HL-60/S4 (cell line): Measurements from ENCODE around the gene COL4A2.

Source experiments
- in situ Hi-C: fragments of 300-500 bp; cut with MboI; formaldehyde crosslinking; loops from 2 replicates; pipeline ENCODE4 v1.14.3; 2022; ENCODE audit warnings: low sequenced_read_pairs

Gene COL4A2

DNA sequence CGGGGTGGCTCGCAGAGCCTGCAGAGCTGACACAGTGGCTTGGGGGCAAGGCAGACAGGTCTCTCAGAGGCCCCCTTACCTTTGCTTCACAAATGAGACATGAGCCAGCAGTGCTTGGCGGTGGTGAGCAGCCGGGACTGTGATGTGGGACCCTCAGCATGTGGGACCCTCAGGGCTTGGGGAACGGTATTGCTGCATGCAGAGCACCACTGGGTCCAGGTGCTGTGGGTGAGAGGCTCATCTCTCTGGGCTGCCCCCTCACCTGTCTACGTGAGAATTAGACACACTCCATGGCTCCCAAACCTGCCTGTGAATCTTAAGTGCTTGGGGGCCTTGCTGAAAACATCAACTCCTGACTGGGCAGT lies 106.6 kb downstream of the COL4A2 start:
- in situ Hi-C loops: no loop called here

DNA sequence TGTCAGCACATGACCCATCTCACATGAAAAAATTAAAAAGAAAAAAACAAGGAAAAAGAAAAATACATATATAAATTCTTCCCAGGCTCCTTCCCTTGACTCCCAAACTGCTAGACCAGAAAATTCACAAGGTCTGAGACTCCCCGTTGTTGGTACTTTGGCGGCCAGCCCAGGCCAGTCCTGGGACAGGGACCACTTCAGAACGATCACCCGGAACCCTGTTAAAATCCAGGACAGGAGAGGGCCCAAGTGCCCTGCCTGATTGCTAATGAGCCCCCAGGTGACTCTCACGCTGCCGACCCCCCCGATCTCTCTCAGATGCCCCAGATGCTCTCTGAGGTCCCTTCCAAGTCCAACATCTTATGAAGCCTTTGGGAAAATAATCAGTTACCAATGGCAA lies 107.2 kb downstream of the COL4A2 start:
- in situ Hi-C loops: no loop called here

DNA sequence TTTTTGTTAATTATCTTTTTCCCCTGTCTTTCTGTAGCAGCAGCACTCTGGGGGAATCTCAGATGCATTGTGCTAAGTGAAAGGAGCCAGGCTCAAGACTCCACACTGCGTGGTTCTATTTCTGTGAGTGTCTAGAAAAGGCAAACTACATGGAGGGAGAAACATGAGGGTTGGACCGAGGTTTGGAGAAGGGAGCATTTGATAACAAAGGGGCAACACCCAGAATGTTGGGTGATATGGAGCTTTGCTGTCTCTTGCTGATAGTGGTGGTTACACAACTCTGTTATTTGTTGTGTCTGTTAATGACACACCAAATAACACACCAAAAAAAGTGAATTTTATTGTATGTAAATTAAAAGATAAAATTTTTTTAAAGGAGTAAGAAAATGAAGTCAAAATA lies 107.8 kb downstream of the COL4A2 start:
- in situ Hi-C loops: no loop called here

DNA sequence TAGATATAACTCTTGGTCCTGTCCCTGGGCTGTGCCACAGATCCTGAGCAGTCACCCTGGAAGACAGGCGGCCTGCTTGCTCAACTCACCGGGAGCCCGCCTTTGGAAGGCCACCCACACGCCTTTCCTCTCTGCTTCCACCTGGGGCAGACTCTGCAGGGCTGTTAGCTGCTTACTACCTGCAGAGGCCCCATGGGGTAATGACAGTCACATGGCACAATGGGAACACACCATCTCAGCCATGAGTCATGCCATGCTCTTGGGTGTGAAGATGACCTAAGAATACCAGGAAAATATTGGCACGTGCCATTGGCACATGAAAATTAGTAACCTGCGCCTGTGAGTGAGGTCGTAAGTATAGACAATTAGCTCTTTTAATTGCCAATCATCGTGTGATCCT lies 108.6 kb downstream of the COL4A2 start:
- in situ Hi-C loops: no loop called here

DNA sequence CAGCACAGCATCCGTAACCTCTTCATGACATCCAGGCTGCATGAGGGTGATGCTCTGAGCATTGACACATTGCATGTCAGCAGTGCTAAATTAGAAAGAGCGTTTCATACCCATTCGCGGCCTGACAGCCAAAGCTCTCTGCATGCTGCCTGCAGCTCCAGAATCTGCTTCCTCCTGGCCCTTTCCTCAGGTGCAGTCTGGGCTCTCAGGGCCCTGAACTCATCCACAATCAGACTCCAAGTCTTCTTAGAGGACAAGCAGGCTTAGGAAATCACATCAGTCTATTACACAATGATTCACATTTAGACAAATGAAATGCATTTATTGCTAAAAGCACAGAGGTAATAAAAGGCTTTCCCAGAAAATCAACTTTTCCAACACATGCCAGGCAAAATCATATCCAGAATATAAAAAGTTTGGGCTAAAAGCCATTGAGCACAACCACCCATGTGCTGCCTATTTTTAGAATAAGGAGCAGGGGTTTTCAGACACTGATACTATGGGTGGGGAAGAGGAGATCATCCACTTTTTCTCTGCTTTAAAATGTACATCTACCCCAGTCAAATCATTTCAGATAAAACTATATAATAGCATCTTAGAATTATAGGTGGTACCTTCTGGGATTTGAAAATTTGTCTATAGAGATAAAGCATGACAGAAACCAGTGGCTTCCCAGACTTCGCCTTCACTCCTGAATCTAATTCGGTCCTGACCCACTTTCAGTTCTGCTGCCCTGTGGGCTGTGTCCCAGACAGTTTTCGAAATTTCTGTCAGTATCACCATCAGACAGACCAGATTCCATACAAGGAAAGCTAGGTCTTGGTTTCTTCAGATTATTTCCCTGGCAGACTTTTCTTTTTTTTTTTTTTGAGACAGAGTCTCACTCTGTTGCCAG lies 109.3 kb downstream of the COL4A2 start:
- in situ Hi-C loops: no loop called here

DNA sequence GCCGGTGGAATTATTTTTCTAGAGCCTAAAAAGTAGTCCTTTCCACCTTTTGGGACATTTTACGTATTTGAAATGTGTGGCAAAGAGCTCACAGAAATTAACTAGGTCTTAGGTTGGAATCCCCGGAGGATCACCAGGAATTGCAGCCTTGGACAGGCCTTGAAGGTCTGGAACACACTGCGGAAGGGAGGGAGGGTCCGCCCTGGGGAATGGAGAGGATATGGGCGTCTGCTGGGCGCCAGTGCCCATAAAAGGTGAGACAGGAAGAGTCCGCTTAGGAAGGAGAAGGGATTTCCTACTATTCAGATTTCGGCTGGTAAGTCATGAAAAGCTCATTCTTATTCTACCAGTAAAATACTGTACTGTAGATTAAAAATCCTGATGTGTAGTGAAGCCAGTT lies 111.9 kb downstream of the COL4A2 start:
- in situ Hi-C loops: no loop called here

DNA sequence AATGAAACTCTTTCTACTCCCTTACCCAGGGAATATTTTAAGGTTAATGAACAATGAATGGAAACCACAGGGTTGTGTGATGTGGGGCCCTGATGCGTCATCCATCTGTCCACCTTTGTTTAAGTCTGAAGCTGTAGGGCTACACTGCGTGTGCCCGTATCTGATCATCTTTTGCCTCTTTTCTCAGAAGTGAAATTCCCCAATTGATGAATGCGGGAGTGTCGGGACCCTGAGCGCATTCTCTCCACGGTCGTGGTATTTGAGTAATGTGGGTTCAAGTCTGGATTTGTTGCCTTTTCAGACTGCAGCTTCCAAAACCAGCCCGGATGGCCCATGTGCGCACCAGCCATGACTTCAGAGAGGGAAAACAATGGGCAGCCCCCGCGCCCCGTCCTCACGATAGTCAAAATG lies 112.3 kb downstream of the COL4A2 start:
- in situ Hi-C loops: no loop called here

DNA sequence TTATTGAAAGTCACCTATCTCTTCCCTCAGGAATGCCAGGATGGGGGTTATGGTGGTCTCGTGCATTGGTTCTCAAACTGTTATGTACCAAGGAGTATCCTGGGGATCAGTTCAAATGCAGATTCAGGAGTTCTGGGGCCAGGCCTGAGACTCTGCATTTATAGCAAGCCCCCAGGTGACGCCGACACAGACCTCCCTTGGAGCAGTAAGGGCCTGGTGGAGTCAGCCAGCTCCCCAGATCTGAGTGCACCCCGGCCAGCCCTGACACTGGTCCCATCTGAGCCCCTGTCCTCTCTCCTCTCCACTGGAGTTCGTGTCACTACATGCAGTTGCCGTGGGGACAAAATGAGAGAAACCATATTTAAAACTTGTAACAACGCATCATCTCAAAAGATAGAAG lies 112.9 kb downstream of the COL4A2 start:
- in situ Hi-C loops: no loop called here

DNA sequence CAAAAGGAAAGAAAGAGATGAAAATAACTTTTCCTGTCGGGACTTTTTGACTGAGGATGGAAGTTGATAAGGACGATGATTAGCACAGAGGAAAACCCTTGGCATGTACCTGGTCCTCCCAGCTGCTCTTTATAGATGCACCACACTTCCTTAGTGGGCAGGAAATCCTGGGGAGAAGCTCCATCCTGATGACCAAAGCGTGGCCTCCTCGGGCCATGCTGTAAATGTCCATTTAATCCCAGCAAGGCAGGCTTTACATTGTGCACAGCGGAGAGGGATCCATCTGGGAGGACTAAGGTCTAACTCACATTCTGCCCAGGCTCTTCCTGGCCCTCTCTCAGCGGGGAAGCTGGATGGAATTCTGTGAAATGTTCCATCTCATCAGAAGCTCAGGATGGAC lies 113.5 kb downstream of the COL4A2 start:
- in situ Hi-C loops: no loop called here

DNA sequence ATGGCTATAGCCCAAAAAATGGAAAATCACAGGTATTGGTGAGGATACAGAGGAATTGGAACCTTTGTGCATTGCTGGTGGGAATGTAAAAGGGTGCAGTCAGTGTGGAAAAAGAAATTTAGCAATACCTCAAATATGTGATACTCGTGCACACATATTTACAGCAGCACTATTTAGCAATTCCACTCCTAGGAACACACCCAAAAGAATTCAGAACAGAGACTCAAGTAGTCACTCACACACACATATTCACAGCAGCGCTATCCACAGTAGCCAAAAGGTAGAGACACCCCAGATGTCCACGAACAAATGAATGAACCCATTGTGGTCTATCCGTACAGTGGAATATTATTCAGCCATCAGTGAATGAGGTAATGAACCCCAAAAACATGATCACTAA lies 114.0 kb downstream of the COL4A2 start:
- in situ Hi-C loops: no loop called here

DNA sequence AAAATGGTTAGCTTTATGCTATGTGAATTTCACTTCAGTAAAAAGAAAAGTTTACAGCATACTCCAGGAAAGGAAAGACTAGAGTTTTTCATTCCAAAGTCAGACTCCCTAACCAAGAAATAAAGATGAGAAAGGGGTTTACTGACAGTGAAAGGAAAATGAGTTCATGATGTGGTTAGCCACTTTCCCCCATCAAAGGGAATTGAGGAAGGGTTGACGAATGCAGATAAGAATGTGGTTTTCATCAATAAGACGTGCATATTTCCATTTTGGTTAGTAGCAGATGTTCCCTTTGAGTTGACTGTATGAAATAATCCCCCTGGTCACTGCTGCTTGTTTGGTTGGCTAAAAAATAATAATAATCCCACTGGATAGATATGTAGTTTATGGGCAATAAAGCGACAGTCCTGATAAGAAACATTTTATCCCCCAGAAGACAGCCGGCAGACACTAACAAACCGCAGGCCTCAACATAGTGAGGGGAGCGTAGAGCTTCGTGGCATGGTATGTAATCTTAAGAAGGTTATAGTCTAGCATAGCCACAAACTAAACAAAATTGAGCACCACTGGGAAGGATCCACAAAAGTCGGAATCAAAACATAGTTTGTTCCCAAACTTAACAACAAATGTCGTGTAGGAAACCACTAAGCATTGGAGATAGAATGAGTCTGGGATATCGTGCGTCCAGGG lies 114.8 kb downstream of the COL4A2 start:
- in situ Hi-C loops: no loop called here

DNA sequence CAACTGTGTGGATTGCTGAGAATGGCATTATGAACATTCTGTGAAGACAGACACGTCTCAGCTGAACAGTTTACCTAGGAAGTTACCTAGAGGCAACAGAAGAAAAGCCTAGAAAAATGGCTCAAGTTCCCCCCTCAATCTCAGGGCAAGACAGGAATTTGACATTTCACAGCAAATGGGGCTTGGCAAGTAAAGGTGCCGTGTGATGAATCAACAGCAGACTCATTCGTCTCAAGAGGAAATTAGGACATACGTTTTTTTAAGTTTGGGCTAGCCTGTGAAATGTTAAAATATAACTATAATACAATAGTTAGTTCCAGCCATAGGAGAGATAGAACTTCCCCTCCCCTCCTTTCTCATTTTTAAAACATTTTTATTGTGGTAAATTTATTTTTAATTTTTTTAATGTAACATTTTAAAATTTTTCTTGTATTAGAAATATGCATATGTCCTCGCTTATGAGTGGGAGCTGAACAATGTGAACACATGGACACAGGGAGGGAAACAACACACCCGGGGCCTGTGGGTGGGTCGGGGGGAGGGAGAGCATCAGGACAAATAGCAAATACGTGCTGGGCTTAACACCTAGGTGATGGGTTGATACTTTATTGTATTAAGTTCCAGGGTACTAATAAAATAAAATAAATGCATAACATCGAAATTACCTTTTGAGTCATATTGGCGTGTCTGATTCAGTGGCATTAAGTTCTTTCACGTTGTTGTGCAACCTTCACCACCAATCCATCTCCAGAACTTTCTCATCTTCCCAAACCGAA lies 116.0 kb downstream of the COL4A2 start:
- in situ Hi-C loops: no loop called here

DNA sequence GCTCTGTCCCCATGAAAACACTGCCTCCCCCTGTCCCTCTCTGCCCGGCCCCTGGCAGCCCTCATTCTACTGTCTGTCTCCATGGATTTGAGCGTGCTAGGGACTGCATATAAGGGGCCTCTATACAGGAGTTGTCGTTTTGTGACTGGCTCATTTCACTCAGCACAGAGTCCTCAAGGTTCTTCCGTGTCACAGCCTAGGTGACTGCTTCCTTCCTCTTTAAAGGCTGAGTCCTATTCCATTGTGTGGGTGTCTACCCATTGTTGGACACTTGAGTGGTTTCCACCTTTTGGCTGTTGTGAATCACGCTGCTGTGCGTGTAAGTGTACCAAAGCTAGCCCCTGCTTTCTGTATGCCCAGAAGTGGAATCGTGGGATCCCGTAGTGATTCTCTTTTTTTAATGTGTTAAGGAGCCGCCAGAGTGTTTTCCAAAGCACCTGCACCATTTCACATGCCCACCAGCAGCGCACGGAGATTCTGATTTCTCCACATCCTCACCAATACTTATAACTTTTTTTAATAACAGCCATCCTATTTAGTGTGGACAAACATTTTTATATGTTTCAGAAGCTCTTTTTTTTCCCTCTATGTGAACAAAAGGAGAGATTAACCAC lies 116.7 kb downstream of the COL4A2 start:
- in situ Hi-C loops: no loop called here

DNA sequence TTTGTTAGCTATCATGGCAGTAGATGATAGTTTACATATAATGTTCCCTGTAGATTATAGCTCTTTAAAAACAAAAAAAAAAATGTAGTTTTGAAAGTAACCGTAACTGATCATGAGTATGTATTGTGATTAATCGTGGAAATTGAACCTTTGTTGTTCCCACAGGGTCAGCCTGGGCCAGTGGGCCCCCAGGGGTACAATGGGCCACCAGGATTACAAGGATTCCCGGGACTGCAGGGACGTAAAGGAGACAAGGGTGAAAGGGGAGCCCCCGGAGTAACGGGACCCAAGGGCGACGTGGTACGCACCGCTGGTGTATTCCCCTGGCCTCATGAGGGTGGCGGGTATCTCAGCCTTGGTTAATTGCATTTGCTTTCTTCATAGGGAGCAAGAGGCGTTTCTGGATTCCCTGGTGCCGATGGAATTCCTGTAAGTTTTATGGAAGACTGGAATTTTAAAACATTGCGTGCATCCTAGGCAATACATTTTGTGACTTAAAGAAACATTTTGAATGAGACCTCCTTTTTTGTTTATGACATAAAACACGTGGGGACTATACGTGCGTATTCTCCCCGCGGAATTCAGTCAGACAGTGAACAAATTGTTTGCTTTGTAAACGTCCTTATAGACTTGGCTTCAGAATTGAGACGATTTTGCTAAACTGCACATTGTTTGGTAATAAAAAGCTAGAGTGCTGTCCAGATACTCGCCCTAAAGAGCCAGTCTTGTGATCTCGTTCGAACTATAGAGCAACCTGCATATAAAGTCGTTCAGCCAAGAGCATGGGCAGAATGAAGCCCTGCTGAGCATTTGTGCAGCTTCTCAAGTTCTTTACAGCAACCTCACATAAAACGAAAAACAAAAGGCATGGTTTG lies 117.7 kb downstream of the COL4A2 start:
- in situ Hi-C loops: no loop called here

DNA sequence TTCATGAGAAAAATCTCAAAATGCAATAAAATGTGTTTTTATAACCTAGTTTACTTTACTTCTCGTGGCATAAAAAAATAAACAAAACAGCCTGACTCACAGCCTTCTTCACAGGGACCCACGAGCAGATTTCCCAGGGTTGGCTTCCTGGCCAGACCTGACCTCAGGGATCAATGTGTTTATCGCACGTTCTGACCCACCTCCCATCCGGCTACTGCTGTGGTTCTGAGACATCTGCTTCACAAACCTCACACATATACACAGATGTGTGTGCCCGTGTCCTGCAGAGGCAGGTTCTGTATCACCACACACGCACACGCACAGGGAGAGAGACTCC lies 118.3 kb downstream of the COL4A2 start:
- in situ Hi-C loops: no loop called here

DNA sequence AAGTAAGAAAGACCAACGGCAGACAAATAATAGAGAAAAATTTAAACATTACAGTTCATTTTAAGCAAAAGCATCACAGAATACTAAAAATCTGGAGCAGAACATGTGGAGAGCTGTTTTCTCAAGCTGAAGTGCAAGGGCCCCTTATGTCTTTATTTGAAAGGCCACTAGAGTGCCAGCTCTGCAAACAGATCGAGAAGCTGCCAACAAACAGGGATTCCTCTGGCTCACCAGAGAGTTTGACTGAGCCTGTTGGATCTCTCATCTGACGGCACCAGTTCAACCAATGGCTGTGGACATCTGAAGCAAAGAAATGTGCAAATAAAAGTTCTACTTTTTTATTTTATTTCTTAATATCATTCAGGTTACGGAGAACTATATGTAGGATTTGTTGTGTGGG lies 119.7 kb downstream of the COL4A2 start:
- in situ Hi-C loops: no loop called here

DNA sequence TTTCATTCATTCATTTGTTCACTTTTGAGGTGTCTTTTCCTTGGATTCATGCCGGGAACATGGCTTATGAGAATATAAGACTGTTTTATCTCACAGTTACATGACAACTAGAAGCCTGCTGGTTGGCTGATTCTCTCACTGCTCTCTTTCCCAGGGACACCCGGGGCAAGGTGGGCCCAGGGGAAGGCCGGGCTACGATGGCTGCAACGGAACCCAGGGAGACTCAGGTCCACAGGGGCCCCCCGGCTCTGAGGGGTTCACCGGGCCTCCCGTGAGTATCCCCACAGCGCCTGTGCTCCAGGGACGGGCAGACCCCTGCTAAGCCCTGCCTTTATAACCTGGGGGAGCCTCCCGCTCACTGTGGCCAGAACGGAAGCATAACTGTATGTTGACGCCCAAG lies 121.2 kb downstream of the COL4A2 start:
- in situ Hi-C loops: no loop called here

DNA sequence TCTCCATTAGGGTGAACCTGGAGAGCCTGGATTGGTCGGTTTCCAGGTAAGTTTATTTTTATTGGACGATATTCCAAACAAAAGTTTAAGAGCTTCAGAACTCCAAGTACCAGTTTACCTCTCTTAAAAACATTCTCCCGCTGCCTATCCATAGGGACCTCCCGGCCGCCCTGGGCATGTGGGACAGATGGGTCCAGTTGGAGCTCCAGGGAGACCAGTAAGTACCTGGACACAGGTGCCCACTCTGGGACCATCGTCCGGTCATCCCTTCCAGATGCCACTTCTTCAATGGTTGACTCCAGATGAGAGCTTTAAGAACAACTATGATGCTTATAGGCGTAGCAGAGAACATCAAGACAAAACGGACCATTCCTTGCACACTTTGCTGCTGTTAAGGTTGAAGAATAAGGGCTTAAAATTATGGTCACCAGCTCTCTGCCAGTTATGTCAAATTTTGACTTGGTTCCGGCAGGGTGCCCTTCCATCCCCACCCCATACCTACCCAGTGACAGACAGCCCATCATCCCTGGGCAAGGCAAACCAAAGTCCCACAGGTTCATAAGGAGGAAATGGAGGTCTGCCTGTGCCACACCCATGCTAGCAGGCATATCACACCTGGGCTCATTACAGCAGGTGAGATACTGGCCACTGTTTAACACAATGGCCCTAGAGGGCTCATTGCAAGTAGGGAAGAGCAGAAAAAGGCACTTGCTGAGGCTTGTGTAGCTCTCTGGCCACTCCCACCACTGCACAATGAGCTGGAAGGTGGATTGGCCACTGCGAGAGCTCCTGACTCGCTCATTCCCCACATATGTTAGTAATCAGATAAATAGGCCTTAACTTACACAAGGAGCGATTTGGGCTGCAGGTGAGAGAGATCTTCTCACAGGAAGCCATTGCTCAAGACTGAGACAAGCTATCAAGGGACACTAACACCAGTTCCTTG lies 123.6 kb downstream of the COL4A2 start:
- in situ Hi-C loops: no loop called here
